IMR-90 (cell line): ENCODE results near the gene SNIP1.

Experiments used
- BHLHE40 ChIP-seq: fragments of 150-350 bp; IDR thresholded peaks from 2 replicates; pipeline ENCODE4 v1.6.1; 2016; ENCODE audit warnings: mild to moderate bottlenecking, low read depth, low read length
- CTCF ChIP-seq: conservative IDR thresholded peaks from 2 replicates; pipeline ENCODE4 v1.5.1; 2012; ENCODE audit warnings: mild to moderate bottlenecking, low read depth, low read length, improper control_type of control experiment
- ELK1 ChIP-seq: fragments of 150-350 bp; IDR thresholded peaks from 2 replicates; pipeline ENCODE4 v1.6.1; 2016; ENCODE audit warnings: low read depth, mild to moderate bottlenecking, low read length, moderate library complexity, borderline replicate concordance
- MAFK ChIP-seq: IDR thresholded peaks from 2 replicates; pipeline ENCODE4 v1.6.1; 2012; ENCODE audit warnings: low read depth, low read length, improper control_type of control experiment
- POLR2A ChIP-seq: IDR thresholded peaks from 2 replicates; pipeline ENCODE4 v1.6.1; 2012; ENCODE audit warnings: mild to moderate bottlenecking, low read depth, low read length
- RAD21 ChIP-seq: IDR thresholded peaks from 2 replicates; pipeline ENCODE4 v1.6.1; 2012; ENCODE audit warnings: low read length, improper control_type of control experiment

GRCh38 chr1:37501661-37502060 lies 52.4 kb downstream of the SNIP1 start:
- no peak for TF ChIP-seq POLR2A
- TF ChIP-seq BHLHE40 = no peak
- TF ChIP-seq MAFK = no peak
- no peak for TF ChIP-seq CTCF
- TF ChIP-seq ELK1 = no peak
- TF ChIP-seq RAD21 = no peak
